IPS-NIHi7 (cell line): ENCODE measurements around the gene POR.
"Not testable (repeated sequence)": the region's sequence is repeated elsewhere in the genome, so short reads cannot be mapped to it uniquely, and the experiment has no call there.

Experiments
- DNase-seq: peaks from one replicate; pipeline ENCODE4 v3.0.0; 2012; ENCODE audit warnings: mixed read lengths; ENCODE audit errors: extremely low spot score

POR gene

DNA sequence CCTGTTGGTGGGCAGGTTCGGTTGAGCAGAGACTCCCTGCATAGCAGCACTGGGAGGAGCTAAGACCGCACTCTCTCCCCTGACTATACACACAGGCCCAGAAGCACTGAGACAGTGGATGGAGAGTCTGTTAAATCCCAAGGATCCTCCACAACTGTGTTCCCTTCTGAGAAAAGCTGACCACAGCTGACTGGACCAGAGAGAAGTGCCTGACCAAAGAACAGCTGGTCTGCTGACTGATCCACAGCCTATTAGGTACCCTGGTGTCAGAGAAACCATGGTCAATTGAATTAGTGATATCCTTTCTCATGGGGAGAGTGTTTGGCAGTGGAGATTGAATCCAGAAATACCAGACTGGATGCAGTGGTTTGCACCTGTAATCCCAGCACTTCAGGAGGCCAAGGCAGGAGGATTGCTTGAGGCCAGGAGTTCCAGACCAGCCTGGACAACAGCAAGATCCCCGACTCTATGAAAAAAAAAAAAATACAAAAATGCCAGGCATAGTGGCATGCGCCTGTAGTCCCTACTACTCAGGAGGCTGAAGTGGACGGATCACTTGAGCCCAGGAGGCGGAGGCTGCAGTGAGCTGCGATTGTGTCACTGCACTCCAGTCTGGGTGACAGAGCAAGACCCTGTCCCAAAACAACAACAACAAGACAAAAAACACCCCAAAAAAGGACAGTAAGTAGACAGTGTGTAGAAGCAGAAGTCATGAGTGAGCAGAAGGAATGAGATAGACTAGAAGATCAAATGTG is 107.2 kb downstream of the POR start:
- no peak for DNase-seq

DNA sequence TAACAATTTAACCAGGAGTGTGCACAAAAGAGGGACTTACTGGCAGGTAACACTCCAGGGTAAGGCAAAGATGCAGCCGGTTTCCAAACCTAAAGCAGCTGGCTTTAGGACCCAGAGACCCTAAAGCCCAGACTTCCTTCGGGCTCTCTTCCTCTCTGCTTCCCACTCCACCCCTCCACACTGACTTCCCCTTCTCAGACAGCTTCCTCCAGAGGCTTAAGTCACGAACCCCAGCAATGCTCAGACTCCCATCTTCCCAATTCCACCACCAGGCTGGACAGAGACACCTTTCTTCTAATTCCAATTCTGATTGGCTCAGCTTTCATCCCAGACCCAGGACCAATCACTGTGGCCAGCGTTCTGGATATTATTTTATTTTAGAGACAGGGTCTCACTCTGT is 108.0 kb downstream of the POR start:
- no peak for DNase-seq

GRCh38 chr7:76029682-76030081 is 114.7 kb downstream of the POR start:
- not testable (repeated sequence) for DNase-seq

DNA sequence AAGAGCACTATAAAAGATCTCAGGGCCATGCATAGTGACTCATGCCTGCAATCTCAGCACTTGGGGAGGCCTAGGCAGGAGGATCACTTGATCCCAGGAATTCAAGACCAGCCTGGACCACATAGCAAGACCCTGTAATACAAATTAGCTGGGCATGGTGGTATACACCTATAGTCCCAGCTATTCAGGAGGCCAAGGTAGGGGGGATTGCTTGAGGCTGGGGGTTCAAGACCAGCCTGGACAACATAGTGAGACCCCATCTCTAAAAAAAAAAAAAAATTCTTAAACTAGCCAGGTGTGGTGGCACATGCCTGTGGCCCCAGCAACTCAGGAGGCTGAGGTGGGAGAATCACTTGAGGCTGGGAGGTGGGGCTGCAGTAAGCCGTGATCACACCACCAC is 117.0 kb downstream of the POR start:
- DNase-seq = no peak
